DOHH2 (cell line): ENCODE measurements around the gene KIF1B.

Experiments used
- EZH2phosphoT487 ChIP-seq: fragments of 200-600 bp; sonication (generic); IDR thresholded peaks from 2 replicates; pipeline ENCODE4 v1.6.1; 2017; ENCODE audit warnings: borderline replicate concordance, mild to moderate bottlenecking, antibody characterized with exemption, low read length, moderate library complexity, mixed read lengths
- TF ChIP-seq, protein P1 (sequence below): fragments of 200-600 bp; sonication (generic); IDR thresholded peaks from one replicate; pipeline ENCODE4 v1.5.1; 2014; ENCODE audit warnings: antibody characterized with exemption, mild to moderate bottlenecking, low read depth, low read length; ENCODE audit not compliant: poor library complexity, severe bottlenecking

DNA sequence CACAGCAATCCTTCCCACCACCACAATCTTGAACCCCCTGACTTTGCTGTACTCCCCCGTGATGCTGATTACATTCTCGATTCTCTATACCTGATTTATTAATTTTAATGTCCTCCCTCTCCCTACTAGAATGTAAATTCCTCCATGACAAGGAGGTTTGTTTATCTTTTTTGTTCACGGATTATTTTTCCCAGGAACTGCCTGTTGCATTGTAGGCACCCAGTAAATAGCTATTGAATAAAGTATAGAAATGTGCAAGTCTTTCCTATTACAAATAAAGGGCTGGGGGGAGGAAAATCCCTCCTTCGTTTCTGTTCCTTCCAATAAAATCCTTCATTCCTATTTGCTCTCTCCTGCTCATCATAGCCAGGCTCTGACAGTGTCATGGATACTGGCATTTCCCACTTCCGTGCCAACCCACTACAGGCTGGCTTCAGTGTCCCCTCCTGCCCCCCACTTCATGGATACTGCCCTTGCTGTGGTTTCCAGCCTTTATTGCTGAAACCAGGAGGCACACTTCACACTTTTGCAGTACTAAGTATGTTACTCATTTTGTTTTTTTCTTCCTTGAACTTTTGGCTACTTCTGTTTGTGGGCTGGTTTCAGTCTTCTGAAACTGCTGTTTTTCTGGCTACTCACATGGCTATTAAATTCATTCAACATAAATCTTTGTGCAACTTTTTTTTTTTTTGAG is 7.5 kb downstream of the KIF1B start:
- TF ChIP-seq, protein P1, sequence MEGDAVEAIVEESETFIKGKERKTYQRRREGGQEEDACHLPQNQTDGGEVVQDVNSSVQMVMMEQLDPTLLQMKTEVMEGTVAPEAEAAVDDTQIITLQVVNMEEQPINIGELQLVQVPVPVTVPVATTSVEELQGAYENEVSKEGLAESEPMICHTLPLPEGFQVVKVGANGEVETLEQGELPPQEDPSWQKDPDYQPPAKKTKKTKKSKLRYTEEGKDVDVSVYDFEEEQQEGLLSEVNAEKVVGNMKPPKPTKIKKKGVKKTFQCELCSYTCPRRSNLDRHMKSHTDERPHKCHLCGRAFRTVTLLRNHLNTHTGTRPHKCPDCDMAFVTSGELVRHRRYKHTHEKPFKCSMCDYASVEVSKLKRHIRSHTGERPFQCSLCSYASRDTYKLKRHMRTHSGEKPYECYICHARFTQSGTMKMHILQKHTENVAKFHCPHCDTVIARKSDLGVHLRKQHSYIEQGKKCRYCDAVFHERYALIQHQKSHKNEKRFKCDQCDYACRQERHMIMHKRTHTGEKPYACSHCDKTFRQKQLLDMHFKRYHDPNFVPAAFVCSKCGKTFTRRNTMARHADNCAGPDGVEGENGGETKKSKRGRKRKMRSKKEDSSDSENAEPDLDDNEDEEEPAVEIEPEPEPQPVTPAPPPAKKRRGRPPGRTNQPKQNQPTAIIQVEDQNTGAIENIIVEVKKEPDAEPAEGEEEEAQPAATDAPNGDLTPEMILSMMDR: no peak
- no peak for TF ChIP-seq EZH2phosphoT487
